H9 (cell line): ENCODE results near the gene SH3RF3. TPM values are rescaled to one million over a fixed set of nuclear protein-coding genes. Genes with fewer than 3 reads are reported as not detected.

Experiments used
- DNase-seq: peaks from one replicate; pipeline ENCODE4 v3.0.0-alpha.2; 2017
- H2AFZ ChIP-seq: one replicate; pipeline ENCODE4 v1.6.1; 2013; ENCODE audit warnings: mild to moderate bottlenecking, low read length, control low read depth, moderate library complexity
- H2AK5ac ChIP-seq: 2 replicates; pipeline ENCODE4 v1.6.1; 2013; ENCODE audit warnings: low read length, control low read depth, mixed read lengths; ENCODE audit not compliant: insufficient read length
- H2BK120ac ChIP-seq: one replicate; pipeline ENCODE4 v1.6.1; 2013; ENCODE audit warnings: low read depth, mild to moderate bottlenecking, low read length, control low read depth, inconsistent platforms; ENCODE audit not compliant: poor library complexity, severe bottlenecking
- H2BK12ac ChIP-seq: 2 replicates; pipeline ENCODE4 v1.6.1; 2013; ENCODE audit warnings: low read length, control low read depth, mixed read lengths, low read depth; ENCODE audit not compliant: insufficient read length
- H2BK15ac ChIP-seq: 2 replicates; pipeline ENCODE4 v1.6.1; 2013; ENCODE audit warnings: low read depth, low read length, control low read depth
- H2BK20ac ChIP-seq: one replicate; pipeline ENCODE4 v1.6.1; 2013; ENCODE audit warnings: low read depth, mild to moderate bottlenecking, low read length, control low read depth, inconsistent platforms; ENCODE audit not compliant: poor library complexity, severe bottlenecking
- H2BK5ac ChIP-seq: 2 replicates; pipeline ENCODE4 v1.6.1; 2013; ENCODE audit warnings: low read length, control low read depth, mixed read lengths; ENCODE audit not compliant: insufficient read length
- H3K14ac ChIP-seq: 2 replicates; pipeline ENCODE4 v1.6.1; 2013; ENCODE audit warnings: low read length, control low read depth; ENCODE audit not compliant: insufficient read depth
- H3K18ac ChIP-seq: 2 replicates; pipeline ENCODE4 v1.6.1; 2013; ENCODE audit warnings: low read depth, mild to moderate bottlenecking, mixed read lengths, low read length, control low read depth; ENCODE audit not compliant: insufficient read length
- H3K23ac ChIP-seq: 2 replicates; pipeline ENCODE4 v1.6.1; 2013; ENCODE audit warnings: low read length, control low read depth, mixed read lengths, low read depth; ENCODE audit not compliant: insufficient read length
- H3K23me2 ChIP-seq: 2 replicates; pipeline ENCODE4 v1.6.1; 2013; ENCODE audit warnings: low read depth, mild to moderate bottlenecking, mixed read lengths, low read length, control low read depth; ENCODE audit not compliant: insufficient read length, poor library complexity, severe bottlenecking
- H3K27ac ChIP-seq: 2 replicates; pipeline ENCODE4 v1.5.1; 2013; ENCODE audit warnings: low read length, control low read depth, mixed read lengths, low read depth; ENCODE audit not compliant: insufficient read length
- H3K27me3 ChIP-seq: 2 replicates; pipeline ENCODE4 v1.6.1; 2013; ENCODE audit warnings: low read length, control low read depth, inconsistent platforms; ENCODE audit not compliant: insufficient read depth
- H3K4ac ChIP-seq: 2 replicates; pipeline ENCODE4 v1.6.1; 2013; ENCODE audit warnings: low read depth, mild to moderate bottlenecking, control low read depth, inconsistent platforms, low read length, moderate library complexity
- H3K4me1 ChIP-seq: 2 replicates; pipeline ENCODE4 v1.6.1; 2013; ENCODE audit warnings: low read length, control low read depth, inconsistent platforms; ENCODE audit not compliant: insufficient read depth
- H3K4me2 ChIP-seq: 2 replicates; pipeline ENCODE4 v1.6.1; 2013; ENCODE audit warnings: low read length, control low read depth, mixed read lengths; ENCODE audit not compliant: insufficient read length, insufficient read depth
- H3K56ac ChIP-seq: 2 replicates; pipeline ENCODE4 v1.6.1; 2013; ENCODE audit warnings: low read depth, mild to moderate bottlenecking, mixed read lengths, low read length, control low read depth; ENCODE audit not compliant: insufficient read length
- H3K79me1 ChIP-seq: 2 replicates; pipeline ENCODE4 v1.6.1; 2013; ENCODE audit warnings: low read depth, mild to moderate bottlenecking, moderate library complexity, low read length, control low read depth, inconsistent platforms; ENCODE audit not compliant: insufficient read depth, poor library complexity, severe bottlenecking
- H3K79me2 ChIP-seq: 2 replicates; pipeline ENCODE4 v1.6.1; 2013; ENCODE audit warnings: low read length, control low read depth, inconsistent platforms; ENCODE audit not compliant: insufficient read depth
- H3K9ac ChIP-seq: 2 replicates; pipeline ENCODE4 v1.6.1; 2013; ENCODE audit warnings: low read length, control low read depth, mixed read lengths; ENCODE audit not compliant: insufficient read length; ENCODE audit errors: extremely low read depth
- H3K9me3 ChIP-seq: one replicate; pipeline ENCODE4 v1.6.1; 2013; ENCODE audit warnings: low read depth, low read length, inconsistent platforms; ENCODE audit not compliant: control insufficient read depth
- H3T11ph ChIP-seq: one replicate; pipeline ENCODE4 v1.6.1; 2013; ENCODE audit warnings: mild to moderate bottlenecking, low read length, control low read depth, inconsistent platforms
- H4K20me1 ChIP-seq: one replicate; pipeline ENCODE4 v1.6.1; 2013; ENCODE audit not compliant: control insufficient read depth, insufficient read length, insufficient read depth
- H4K5ac ChIP-seq: 2 replicates; pipeline ENCODE4 v1.6.1; 2013; ENCODE audit warnings: low read depth, mild to moderate bottlenecking, mixed read lengths, low read length, control low read depth; ENCODE audit not compliant: insufficient read length
- H4K8ac ChIP-seq: replicated peaks from 2 replicates; pipeline ENCODE4 v1.6.1; 2013; ENCODE audit warnings: low read length, control low read depth, mixed read lengths, low read depth; ENCODE audit not compliant: insufficient read length
- H4K91ac ChIP-seq: 2 replicates; pipeline ENCODE4 v1.6.1; 2013; ENCODE audit warnings: low read depth, mild to moderate bottlenecking, moderate library complexity, mixed read lengths, low read length, control low read depth; ENCODE audit not compliant: insufficient read length
- H3K27ac Mint-ChIP-seq, 3 experiments: 2 replicates in 2 of 3; 3 replicates in 1 of 3; pipeline ENCODE4 v1.8.0; 2020 to 2021; ENCODE audit warnings: mixed read lengths in 3 of 3, mild to moderate bottlenecking in 1 of 3, moderate library complexity in 1 of 3
- H3K27me3 Mint-ChIP-seq: 2 replicates; pipeline ENCODE4 v1.8.0; 2021; ENCODE audit warnings: low read depth, mild to moderate bottlenecking, moderate library complexity, mixed read lengths
- H3K36me3 Mint-ChIP-seq, 3 experiments: 2 replicates in 2 of 3; 3 replicates in 1 of 3; pipeline ENCODE4 v1.8.0; 2020 to 2021; ENCODE audit warnings: low read depth in 3 of 3, mixed read lengths in 3 of 3; ENCODE audit not compliant: insufficient read depth in 1 of 3
- H3K4me1 Mint-ChIP-seq, 2 experiments: 2 replicates each; pipeline ENCODE4 v1.8.0; 2020; ENCODE audit warnings: mixed read lengths in 2 of 2
- H3K4me3 Mint-ChIP-seq, 2 experiments: 2 replicates in 1 of 2; 3 replicates in 1 of 2; pipeline ENCODE4 v1.8.0; 2020 to 2021; ENCODE audit warnings: mild to moderate bottlenecking in 2 of 2, mixed read lengths in 2 of 2, moderate library complexity in 1 of 2
- H3K9me3 Mint-ChIP-seq, 2 experiments: 2 replicates in 1 of 2; 3 replicates in 1 of 2; pipeline ENCODE4 v1.8.0; 2020; ENCODE audit warnings: mild to moderate bottlenecking in 2 of 2, mixed read lengths in 2 of 2, moderate library complexity in 1 of 2
- CTCF ChIP-seq: fragments of 200-600 bp; sonication (generic); conservative IDR thresholded peaks from 3 replicates; pipeline ENCODE4 v1.8.0; 2021; ENCODE audit warnings: antibody characterized with exemption, mild to moderate bottlenecking
- WGBS: extraction: QIAGEN DNeasy Blood & Tissue Kit; methylation state at CpG from one replicate; pipeline ENCODE4 v1.1.7; 2013; ENCODE audit warnings: missing lambda C conversion rate, low lambda C conversion rate, mixed read lengths; ENCODE audit not compliant: insufficient read length; ENCODE audit errors: extremely low coverage; 5-methylcytosine and 5-hydroxymethylcytosine counted together
- total RNA-seq: library from RNA; stranded (reverse); gene quantifications from 2 replicates; pipeline ENCODE4 v1.2.1, GENCODE V29; 2021

The SH3RF3 gene
- total RNA-seq, 1 experiment from 2014 or later, result 0.46 TPM

GRCh38 chr2:109180786-109181185, 51.8 kb downstream of the SH3RF3 start:
- no CpG with 5 or more reads among the region's 3 CpGs for WGBS
- Histone ChIP-seq H3T11ph (no peak overlapping the region), H3K14ac (no peak overlapping the region), H2BK15ac (no peak overlapping the region), H2BK20ac (no peak overlapping the region), H2BK5ac (no peak overlapping the region), H4K5ac (no peak overlapping the region), H3K23me2 (no peaks in the 10 kb centered on the region), H3K4me2 (no peak overlapping the region), H2AK5ac (no peak overlapping the region), H4K8ac (no peak overlapping the region), H2BK12ac (no peak overlapping the region), H3K4me1 (no peaks in the 10 kb centered on the region), H3K79me1 (no peaks in the 10 kb centered on the region), H3K79me2 (no peaks in the 10 kb centered on the region), H4K20me1 (no peaks in the 10 kb centered on the region), H2AFZ (no peak overlapping the region), H3K23ac (no peak overlapping the region), H3K9ac (no peak overlapping the region), H3K27me3 (no peaks in the 10 kb centered on the region), H3K56ac (no peak overlapping the region), H2BK120ac (no peak overlapping the region), H3K18ac (no peak overlapping the region), H3K4ac (no peak overlapping the region), H4K91ac (no peak overlapping the region), H3K9me3 (no peaks in the 10 kb centered on the region), H3K27ac (no peak overlapping the region)
- Mint-ChIP-seq H3K4me1 (peaks cover 12 to 15% of the 10 kb centered on the region in 2 experiments), H3K27me3 (peaks cover 2% of the 10 kb centered on the region), H3K9me3 (peaks cover 19 to 28% of the 10 kb centered on the region in 2 experiments; a peak in 4 of 5 replicates), H3K36me3 (peaks cover 5 to 16% (median 8%) of the 10 kb centered on the region in 3 experiments; a peak in 6 of 7 replicates), H3K4me3 (no peak overlapping the region), H3K27ac (0 out of 7 replicates have a peak overlapping the region, but pooled peaks of 1 of the 3 experiments have one; percentile 34)
- DNase-seq, result no peak
- TF ChIP-seq CTCF, result no peak
